ENCODE data around the gene ZNF584.

Gene ZNF584

GRCh38 chr19:58407658-58408151 lies 744 bp upstream of the ZNF584 start:
- H3K4me1 ChIP-seq (ENCODE audit: control extremely low read depth in 1 of 4, control insufficient read depth in 4 of 4, insufficient read depth in 4 of 4, low read length in 3 of 4), result peaks cover 2 to 31% (median 26%) of the 10 kb centered on the region in 4 experiments
- ChIA-PET CTCF (interaction anchor here (1.1 to 1.4 kb wide), 3 partner anchors 9 to 44 kb away, joined by 3 to 4 read pairs (median 4); no protein-coding TSS in a partner anchor), POLR2A (interaction anchor here (0.9 kb wide), 1 partner anchor 46 kb away, joined by 3 read pairs; the partner anchor contains the start of gene ZNF497)
- 27% methylated on average over 22 of the region's 22 CpGs for WGBS (ENCODE audit: insufficient coverage)
- H3K27me3 ChIP-seq (replicated peaks in 2 of 5; ENCODE audit: control insufficient read depth in 4 of 5, insufficient read depth in 5 of 5, low read length in 4 of 5), result no peaks in the 10 kb centered on the region
- no peak for DNase-seq
- H3K9me3 ChIP-seq (ENCODE audit: control extremely low read depth in 1 of 5, control insufficient read depth in 4 of 5, insufficient read depth in 2 of 5, low read depth in 1 of 5, low read length in 4 of 5), result no peaks in the 10 kb centered on the region
- H3K4me3 ChIP-seq (ENCODE audit: control insufficient read depth in 1 of 7, extremely low read depth in 1 of 7, insufficient read depth in 4 of 7, low read depth in 2 of 7, low read length in 6 of 7), result peak overlapping the region; percentile 75 to 98 (median 89)
- peak overlapping the region; percentile 59 to 92 for H3K27ac ChIP-seq (ENCODE audit: insufficient read depth in 1 of 2, low read depth in 1 of 2, low read length in 2 of 2, poor library complexity in 1 of 2, severe bottlenecking in 2 of 2)
- peaks cover 0 to 2% (median 0%) of the 10 kb centered on the region in 4 experiments for H3K36me3 ChIP-seq (ENCODE audit: control insufficient read depth in 4 of 4, insufficient read depth in 4 of 4, low read length in 3 of 4)

- peak in 2 of 3 donors; percentile 53 to 56 for DNase-seq
- H3K4me3 ChIP-seq (ENCODE audit: control insufficient read depth in 1 of 7, extremely low read depth in 1 of 7, insufficient read depth in 4 of 7, low read depth in 2 of 7, low read length in 6 of 7), result peak overlapping the region; percentile 75 to 98 (median 89)
- H3K27me3 ChIP-seq (replicated peaks in 2 of 5; ENCODE audit: control insufficient read depth in 4 of 5, insufficient read depth in 5 of 5, low read length in 4 of 5), result no peaks in the 10 kb centered on the region
- H3K4me1 ChIP-seq (ENCODE audit: control extremely low read depth in 1 of 4, control insufficient read depth in 4 of 4, insufficient read depth in 4 of 4, low read length in 3 of 4), result peaks cover 2 to 28% (median 25%) of the 10 kb centered on the region in 4 experiments
- POLR2A ChIA-PET, result interaction anchor here (0.9 kb wide), 1 partner anchor 47 kb away, joined by 3 read pairs; the partner anchor contains the start of gene ZNF497
- WGBS (ENCODE audit: insufficient coverage), result 3% methylated on average over 29 of the region's 34 CpGs
- CTCF ChIA-PET, result interaction anchor here (0.6 kb wide), 3 partner anchors 9 to 83 kb away, joined by 3 to 4 read pairs (median 3); partner anchors contain the start of genes ZNF497 and ZSCAN22
- H3K36me3 ChIP-seq (ENCODE audit: control insufficient read depth in 4 of 4, insufficient read depth in 4 of 4, low read length in 3 of 4), result peaks cover 0 to 2% (median 0%) of the 10 kb centered on the region in 4 experiments
- peak overlapping the region; percentile 15 to 92 for H3K27ac ChIP-seq (ENCODE audit: insufficient read depth in 1 of 2, low read depth in 1 of 2, low read length in 2 of 2, poor library complexity in 1 of 2, severe bottlenecking in 2 of 2)
- no peaks in the 10 kb centered on the region for H3K9me3 ChIP-seq (ENCODE audit: control extremely low read depth in 1 of 5, control insufficient read depth in 4 of 5, insufficient read depth in 2 of 5, low read depth in 1 of 5, low read length in 4 of 5)
Observed at GRCh38 chr19:58409010-58409790, 751 bp downstream of the ZNF584 start.

DNA sequence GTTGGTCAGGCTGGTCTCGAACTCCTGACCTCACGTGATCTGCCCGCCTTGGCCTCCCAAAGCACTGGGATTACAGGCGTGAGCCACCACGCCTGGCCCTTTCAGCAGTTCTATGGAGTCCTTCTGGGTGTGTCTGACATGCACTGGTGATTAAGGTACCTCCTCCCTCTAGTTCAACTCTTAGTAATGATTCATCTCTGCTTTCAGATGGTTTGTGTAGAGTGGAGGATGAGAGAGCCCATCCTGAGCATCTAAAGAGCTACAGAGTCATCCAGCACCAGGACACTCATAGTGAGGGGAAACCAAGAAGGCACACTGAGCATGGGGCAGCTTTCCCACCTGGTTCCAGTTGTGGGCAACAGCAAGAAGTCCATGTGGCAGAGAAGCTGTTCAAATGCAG lies 8.2 kb downstream of the ZNF584 start:
- ChIA-PET POLR2A (no interaction called here), CTCF (interaction anchor here (0.9 kb wide), 1 partner anchor 9 kb away, joined by 4 read pairs; the partner anchor contains the start of gene ZNF584)
- Histone ChIP-seq H3K4me1 (ENCODE audit: control extremely low read depth in 1 of 4, control insufficient read depth in 4 of 4, insufficient read depth in 4 of 4, low read length in 3 of 4) (no peaks in the 10 kb centered on the region), H3K27ac (ENCODE audit: insufficient read depth in 1 of 2, low read depth in 1 of 2, low read length in 2 of 2, poor library complexity in 1 of 2, severe bottlenecking in 2 of 2) (no peak overlapping the region), H3K36me3 (ENCODE audit: control insufficient read depth in 4 of 4, insufficient read depth in 4 of 4, low read length in 3 of 4) (peaks cover 30 to 56% (median 51%) of the 10 kb centered on the region in 4 experiments), H3K9me3 (ENCODE audit: control extremely low read depth in 1 of 5, control insufficient read depth in 4 of 5, insufficient read depth in 2 of 5, low read depth in 1 of 5, low read length in 4 of 5) (peaks cover 0 to 30% (median 16%) of the 10 kb centered on the region in 5 experiments), H3K4me3 (ENCODE audit: control insufficient read depth in 1 of 7, extremely low read depth in 1 of 7, insufficient read depth in 4 of 7, low read depth in 2 of 7, low read length in 6 of 7) (peak overlapping the region in 1 of 7 experiments; percentile 30), H3K27me3 (replicated peaks in 2 of 5; ENCODE audit: control insufficient read depth in 4 of 5, insufficient read depth in 5 of 5, low read length in 4 of 5) (no peaks in the 10 kb centered on the region)
- DNase-seq, result no peak
- WGBS (ENCODE audit: insufficient coverage), result 100% methylated on average over 3 of the region's 5 CpGs

- Histone ChIP-seq H3K4me1 (ENCODE audit: control extremely low read depth in 1 of 4, control insufficient read depth in 4 of 4, insufficient read depth in 4 of 4, low read length in 3 of 4) (no peaks in the 10 kb centered on the region), H3K27ac (ENCODE audit: insufficient read depth in 1 of 2, low read depth in 1 of 2, low read length in 2 of 2, poor library complexity in 1 of 2, severe bottlenecking in 2 of 2) (no peak overlapping the region), H3K4me3 (ENCODE audit: control insufficient read depth in 1 of 7, extremely low read depth in 1 of 7, insufficient read depth in 4 of 7, low read depth in 2 of 7, low read length in 6 of 7) (peak overlapping the region in 1 of 7 experiments; percentile 30), H3K9me3 (ENCODE audit: control extremely low read depth in 1 of 5, control insufficient read depth in 4 of 5, insufficient read depth in 2 of 5, low read depth in 1 of 5, low read length in 4 of 5) (peaks cover 0 to 30% (median 16%) of the 10 kb centered on the region in 5 experiments), H3K36me3 (ENCODE audit: control insufficient read depth in 4 of 4, insufficient read depth in 4 of 4, low read length in 3 of 4) (peaks cover 30 to 57% (median 52%) of the 10 kb centered on the region in 4 experiments), H3K27me3 (replicated peaks in 2 of 5; ENCODE audit: control insufficient read depth in 4 of 5, insufficient read depth in 5 of 5, low read length in 4 of 5) (no peaks in the 10 kb centered on the region)
- CTCF ChIA-PET, result interaction anchor here (0.9 to 1.1 kb wide), 2 partner anchors 9 to 15 kb away, joined by 3 to 4 read pairs; partner anchors contain the start of gene ZNF584
- no peak for DNase-seq
- WGBS (ENCODE audit: insufficient coverage), result 95% methylated on average over 4 of the region's 7 CpGs
- POLR2A ChIA-PET, result no interaction called here
Observed at GRCh38 chr19:58417071-58417470, 8.6 kb downstream of the ZNF584 start.

GRCh38 chr19:58428617-58429016 lies 20.2 kb downstream of the ZNF584 start:
- ChIA-PET POLR2A (no interaction called here), CTCF (no interaction called here)
- H3K27ac ChIP-seq (ENCODE audit: insufficient read depth in 1 of 2, low read depth in 1 of 2, low read length in 2 of 2, poor library complexity in 1 of 2, severe bottlenecking in 2 of 2), result no peak overlapping the region
- DNase-seq, result no peak
- H3K4me1 ChIP-seq (ENCODE audit: control extremely low read depth in 1 of 4, control insufficient read depth in 4 of 4, insufficient read depth in 4 of 4, low read length in 3 of 4), result no peaks in the 10 kb centered on the region
- H3K4me3 ChIP-seq (ENCODE audit: control insufficient read depth in 1 of 7, extremely low read depth in 1 of 7, insufficient read depth in 4 of 7, low read depth in 2 of 7, low read length in 6 of 7), result no peak overlapping the region
- H3K36me3 ChIP-seq (ENCODE audit: control insufficient read depth in 4 of 4, insufficient read depth in 4 of 4, low read length in 3 of 4), result peaks cover 5 to 42% (median 21%) of the 10 kb centered on the region in 4 experiments
- WGBS (ENCODE audit: insufficient coverage), result no CpG with 5 or more reads among the region's 1 CpG
- H3K27me3 ChIP-seq (replicated peaks in 2 of 5; ENCODE audit: control insufficient read depth in 4 of 5, insufficient read depth in 5 of 5, low read length in 4 of 5), result no peaks in the 10 kb centered on the region
- H3K9me3 ChIP-seq (ENCODE audit: control extremely low read depth in 1 of 5, control insufficient read depth in 4 of 5, insufficient read depth in 2 of 5, low read depth in 1 of 5, low read length in 4 of 5), result peaks cover 17 to 65% (median 54%) of the 10 kb centered on the region in 5 experiments

- Histone ChIP-seq H3K27ac (ENCODE audit: insufficient read depth in 1 of 2, low read depth in 1 of 2, low read length in 2 of 2, poor library complexity in 1 of 2, severe bottlenecking in 2 of 2) (no peak overlapping the region), H3K4me3 (ENCODE audit: control insufficient read depth in 1 of 7, extremely low read depth in 1 of 7, insufficient read depth in 4 of 7, low read depth in 2 of 7, low read length in 6 of 7) (no peak overlapping the region), H3K9me3 (ENCODE audit: control extremely low read depth in 1 of 5, control insufficient read depth in 4 of 5, insufficient read depth in 2 of 5, low read depth in 1 of 5, low read length in 4 of 5) (peaks cover 18 to 76% (median 65%) of the 10 kb centered on the region in 5 experiments), H3K4me1 (ENCODE audit: control extremely low read depth in 1 of 4, control insufficient read depth in 4 of 4, insufficient read depth in 4 of 4, low read length in 3 of 4) (no peaks in the 10 kb centered on the region), H3K36me3 (ENCODE audit: control insufficient read depth in 4 of 4, insufficient read depth in 4 of 4, low read length in 3 of 4) (peaks cover 15 to 51% (median 33%) of the 10 kb centered on the region in 4 experiments), H3K27me3 (replicated peaks in 2 of 5; ENCODE audit: control insufficient read depth in 4 of 5, insufficient read depth in 5 of 5, low read length in 4 of 5) (no peaks in the 10 kb centered on the region)
- ChIA-PET CTCF (no interaction called here), POLR2A (interaction anchor here (0.8 kb wide), 1 partner anchor 11 kb away, joined by 4 read pairs; no protein-coding TSS in a partner anchor)
- DNase-seq, result no peak
Observed at GRCh38 chr19:58429745-58430144, 21.3 kb downstream of the ZNF584 start.
